Stimulated activated CD8-positive, alpha-beta memory T cell treated with anti-CD3 and anti-CD28 coated beads, Interleukin-15, amount 100 ng/mL, for 1 hour (primary cell): ENCODE results near the gene DCLRE1B.

Source experiments
- DNase-seq: peaks from one replicate; pipeline ENCODE4 v3.0.0-alpha.2; 2020; ENCODE audit warnings: low read depth

Gene DCLRE1B

DNA sequence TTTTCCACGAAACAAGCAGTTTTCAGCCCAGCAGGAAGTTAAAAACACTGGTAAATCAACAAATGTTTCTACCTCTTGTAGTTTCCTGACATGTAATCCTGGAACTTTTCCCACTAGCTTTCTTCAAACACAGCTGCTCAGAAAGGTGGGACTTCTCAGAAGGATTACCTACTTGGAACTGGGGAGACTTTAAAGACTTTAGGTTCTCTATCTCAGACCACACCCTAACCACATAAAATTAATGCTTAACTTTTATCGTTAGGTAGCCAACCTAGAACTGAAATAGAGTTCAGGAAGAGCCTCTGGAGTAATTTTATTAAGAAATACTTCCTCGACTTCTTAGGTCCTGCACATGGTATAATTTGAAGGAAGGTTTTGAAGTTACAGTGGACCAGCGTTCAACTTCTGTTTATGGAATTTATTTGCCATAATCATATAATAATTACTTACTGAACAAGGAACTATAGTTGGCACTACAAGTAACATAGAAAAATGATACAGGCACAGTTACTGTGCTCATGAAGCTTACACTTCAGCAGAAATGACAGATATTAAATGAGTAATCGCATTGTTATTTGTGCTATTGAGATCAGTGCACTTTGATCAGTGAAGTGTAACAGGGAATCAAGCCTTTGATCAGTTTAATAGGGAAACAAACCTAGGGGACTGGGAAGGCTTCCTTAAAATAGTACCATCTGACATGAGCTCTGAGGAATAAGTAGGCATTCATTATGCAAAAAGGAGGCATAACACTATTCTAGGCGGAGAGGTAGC is 17.5 kb upstream of the DCLRE1B start, which contains the start of gene BCL2L15:
TSS of gene BCL2L15 (minus strand) at position 180 of the 774 bp plus-strand sequence. CDS start 206 bp downstream, outside the sequence.
- no peak for DNase-seq

- DNase-seq: no peak
Observed at GRCh38 chr1:113890816-113891215, 14.3 kb upstream of the DCLRE1B start.

- DNase-seq: no peak
Observed at GRCh38 chr1:113891631-113892220, 13.4 kb upstream of the DCLRE1B start.

DNA sequence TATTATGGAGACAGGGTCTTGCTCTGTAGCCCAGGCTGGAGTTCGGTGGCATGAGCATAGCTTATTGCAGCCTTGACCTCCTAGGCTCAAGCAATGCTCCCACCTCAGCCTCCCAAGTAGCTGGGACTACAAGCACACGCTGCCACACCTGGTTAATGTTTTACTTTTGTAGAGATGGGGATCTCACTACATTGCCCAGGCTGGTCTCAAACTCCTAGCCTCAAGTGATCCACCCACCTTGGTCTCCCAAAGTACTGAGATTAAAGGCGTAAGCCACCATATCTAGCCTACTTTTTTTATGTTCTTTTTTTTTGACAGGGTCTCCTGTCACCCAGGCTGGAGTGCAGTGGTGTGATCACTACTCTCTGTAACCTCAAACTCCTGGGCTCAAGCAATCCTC is 11.9 kb upstream of the DCLRE1B start:
- DNase-seq: no peak

- DNase-seq: no peak
Observed at GRCh38 chr1:113895098-113895497, 10.0 kb upstream of the DCLRE1B start.

DNA sequence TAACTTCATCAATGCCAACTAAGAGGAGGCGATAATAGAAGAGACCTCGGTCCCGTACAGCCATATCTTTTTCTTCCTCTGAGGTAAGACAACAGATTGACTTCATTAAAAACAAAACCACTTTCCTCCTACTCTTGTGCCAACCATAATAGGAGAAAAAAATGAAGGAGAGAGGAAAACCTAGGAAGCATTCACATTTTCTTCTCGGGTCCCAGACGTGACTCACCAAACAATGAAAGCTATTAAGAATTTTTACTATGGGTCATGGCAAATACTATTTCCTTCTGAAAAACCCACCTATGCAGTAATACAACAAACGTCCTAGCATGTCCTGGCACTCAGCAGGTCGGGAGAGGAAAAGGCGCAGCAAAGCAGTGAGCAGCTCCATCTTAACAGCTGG is 9.2 kb upstream of the DCLRE1B start:
- DNase-seq: no peak

GRCh38 chr1:113898241-113898814 is 6.8 kb upstream of the DCLRE1B start:
- DNase-seq: no peak

DNA sequence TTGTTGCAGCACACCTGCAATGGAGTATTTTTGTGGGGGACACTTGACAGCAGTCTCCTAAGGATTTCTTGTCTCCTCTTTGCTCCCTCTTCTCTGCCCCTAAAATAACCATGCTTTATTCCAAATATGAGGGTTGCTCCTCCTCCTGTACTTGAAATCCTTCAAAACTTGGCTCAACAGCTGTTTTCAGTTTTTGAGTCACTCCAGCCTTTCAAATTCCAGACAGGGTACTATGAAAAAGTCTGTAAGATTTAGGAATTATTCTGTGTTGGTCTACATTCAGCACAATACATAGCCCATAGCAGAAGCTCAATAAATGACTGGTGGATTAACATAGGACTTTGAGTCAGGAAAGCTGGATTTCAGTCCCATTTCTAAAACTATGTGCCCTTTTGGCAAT is 6.0 kb upstream of the DCLRE1B start:
- no peak for DNase-seq

GRCh38 chr1:113901191-113901590 is 3.9 kb upstream of the DCLRE1B start:
- DNase-seq: no peak

DNA sequence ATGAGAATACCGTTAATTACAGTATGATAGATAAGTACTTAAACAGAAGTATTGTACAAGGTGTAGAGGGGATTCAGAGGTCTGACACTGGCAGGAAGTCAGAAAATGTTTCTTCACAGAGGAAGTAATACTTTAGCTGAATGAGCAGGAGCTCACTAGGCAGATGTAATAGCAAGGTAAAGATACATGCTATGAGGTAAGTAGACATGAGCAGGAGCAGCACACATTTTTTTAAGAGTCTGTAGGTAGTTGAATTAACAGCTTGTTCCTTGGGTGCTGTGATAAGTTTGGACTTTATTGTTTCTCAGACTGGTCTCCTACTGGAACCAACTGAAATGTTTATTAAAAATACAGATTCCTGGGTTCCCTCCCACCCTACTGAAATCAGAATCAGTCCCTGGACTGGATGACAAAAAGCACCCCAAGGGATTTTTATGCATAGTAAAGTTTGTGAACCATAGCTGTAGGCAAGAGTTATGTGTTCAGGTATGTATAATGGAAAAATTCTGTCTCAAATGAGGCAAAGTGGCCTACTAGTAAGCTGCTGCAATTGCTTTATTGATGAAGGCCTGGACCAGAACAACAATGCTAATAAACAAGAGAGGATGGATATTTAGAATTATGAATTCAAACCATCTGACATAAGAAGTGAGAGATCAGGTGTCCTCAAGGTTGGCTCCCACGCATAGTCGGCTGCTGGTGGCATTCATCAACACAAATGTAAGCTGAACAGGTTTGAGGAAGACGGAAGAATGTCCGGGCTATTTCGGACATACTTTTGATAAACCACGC is 1.4 kb upstream of the DCLRE1B start:
- no peak for DNase-seq

- DNase-seq: no peak
Observed at GRCh38 chr1:113904293-113904673, 843 bp upstream of the DCLRE1B start.

DNA sequence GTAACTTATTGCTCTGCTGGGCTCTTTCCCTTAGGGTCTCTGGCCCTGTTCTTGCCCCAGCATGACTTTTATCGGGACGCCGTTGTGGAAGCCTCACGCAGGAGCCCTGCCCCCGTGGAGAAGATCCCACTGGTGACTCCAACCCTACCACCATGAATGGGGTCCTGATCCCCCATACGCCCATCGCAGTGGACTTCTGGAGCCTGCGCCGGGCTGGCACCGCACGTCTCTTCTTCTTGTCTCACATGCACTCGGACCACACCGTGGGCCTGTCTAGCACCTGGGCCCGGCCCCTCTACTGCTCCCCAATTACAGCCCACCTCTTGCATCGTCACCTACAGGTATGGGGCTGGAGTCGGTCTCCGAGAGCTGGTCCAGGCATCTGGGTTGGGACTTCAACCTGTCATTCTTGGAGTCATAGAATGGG is 322 bp downstream of the DCLRE1B start:
- DNase-seq: no peak

DNA sequence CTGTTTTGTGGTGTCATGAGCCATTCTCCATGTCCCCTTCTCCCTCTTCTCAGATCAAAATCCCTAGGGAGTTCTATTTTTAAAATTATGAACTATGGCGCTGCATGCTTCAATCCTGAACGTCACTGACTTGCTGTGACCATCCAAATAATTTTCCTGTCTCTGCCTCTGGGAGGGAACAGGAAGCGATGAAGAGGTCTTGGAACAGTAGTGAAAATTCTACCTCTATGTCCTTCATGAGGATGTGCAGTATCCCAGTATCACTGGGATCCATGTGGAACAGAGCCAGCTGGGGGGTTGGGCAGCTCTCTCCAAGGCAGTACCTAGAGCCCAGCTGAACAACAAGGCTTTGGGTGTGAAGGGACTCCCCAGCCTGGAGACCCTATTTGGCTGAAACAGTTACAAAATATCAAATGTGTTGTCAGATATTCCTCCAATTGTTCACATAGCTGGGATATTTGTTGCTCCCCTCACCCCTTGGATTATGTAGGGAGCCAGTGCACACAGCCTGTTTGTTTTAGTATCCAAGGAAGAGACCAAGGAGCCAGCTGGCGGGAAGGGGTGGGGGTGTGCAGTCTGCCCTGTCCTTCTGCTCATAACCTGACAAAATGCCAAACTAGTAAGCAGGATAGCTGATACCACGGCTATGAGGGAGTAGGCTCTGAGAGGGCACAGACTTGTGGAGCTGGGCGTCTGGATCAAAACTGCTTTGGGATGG is 7.6 kb downstream of the DCLRE1B start:
- no peak for DNase-seq

GRCh38 chr1:113913312-113913668 is 8.2 kb downstream of the DCLRE1B start:
- no peak for DNase-seq

GRCh38 chr1:113913887-113914664 is 8.9 kb downstream of the DCLRE1B start:
- DNase-seq: no peak

- DNase-seq: no peak
Observed at GRCh38 chr1:113916974-113917373, 11.8 kb downstream of the DCLRE1B start.

GRCh38 chr1:113917400-113918082 is 12.4 kb downstream of the DCLRE1B start:
- no peak for DNase-seq

- DNase-seq: no peak
Observed at GRCh38 chr1:113918243-113918642, 13.1 kb downstream of the DCLRE1B start.

- no peak for DNase-seq
Observed at GRCh38 chr1:113922957-113923356, 17.8 kb downstream of the DCLRE1B start.

DNA sequence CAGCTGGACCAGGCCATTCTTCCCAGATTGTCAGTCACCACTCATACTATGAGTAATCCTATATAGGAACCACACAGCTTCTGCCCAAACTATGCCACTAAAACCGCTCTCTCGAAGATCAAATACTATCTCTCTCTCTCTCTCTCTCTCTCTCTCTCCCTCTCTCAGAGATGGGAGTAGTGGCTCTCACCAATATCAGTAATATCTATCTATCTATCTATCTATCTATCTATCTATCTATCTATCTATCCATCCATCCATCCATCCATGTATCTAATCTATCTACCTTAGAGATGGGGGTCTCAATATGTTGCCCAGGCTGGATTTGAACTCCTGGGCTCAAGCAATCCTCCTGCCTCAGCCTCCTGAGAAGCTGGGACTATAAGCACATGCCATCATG is 19.3 kb downstream of the DCLRE1B start:
- DNase-seq: no peak
